Mesenchymal stem cell (in vitro differentiated cells and primary cell): ENCODE results near the gene SYTL3.

ENCODE experiments used
- DNase-seq: peaks from one replicate; pipeline ENCODE4 v3.0.0-alpha.2; 2013
- H2AFZ ChIP-seq: one replicate; pipeline ENCODE4 v1.6.1; 2013; ENCODE audit warnings: low read depth, mild to moderate bottlenecking, control low read depth, inconsistent platforms, low read length, moderate library complexity
- H2AK5ac ChIP-seq: 2 replicates; pipeline ENCODE4 v1.6.1; 2013; ENCODE audit warnings: low read length, moderate library complexity, mild to moderate bottlenecking, inconsistent platforms; ENCODE audit not compliant: severe bottlenecking
- H2BK120ac ChIP-seq: one replicate; pipeline ENCODE4 v1.6.1; 2013; ENCODE audit warnings: low read depth, mild to moderate bottlenecking, inconsistent platforms, low read length, moderate library complexity
- H2BK12ac ChIP-seq, 2 experiments: one replicate each; pipeline ENCODE4 v1.6.1; 2013; ENCODE audit warnings: inconsistent platforms in 2 of 2, low read length in 2 of 2, mild to moderate bottlenecking in 2 of 2, moderate library complexity in 2 of 2, control low read depth in 1 of 2
- H2BK15ac ChIP-seq: one replicate; pipeline ENCODE4 v1.6.1; 2013; ENCODE audit warnings: mild to moderate bottlenecking, low read depth, inconsistent platforms; ENCODE audit not compliant: poor library complexity, severe bottlenecking
- H2BK5ac ChIP-seq: 2 replicates; pipeline ENCODE4 v1.6.1; 2013; ENCODE audit warnings: low read depth, mild to moderate bottlenecking, low read length, control low read depth, inconsistent platforms; ENCODE audit not compliant: poor library complexity, severe bottlenecking
- H3K14ac ChIP-seq, 2 experiments: one replicate each; pipeline ENCODE4 v1.6.1; 2013; ENCODE audit warnings: inconsistent platforms in 2 of 2, low read length in 2 of 2, control low read depth in 1 of 2, mild to moderate bottlenecking in 1 of 2, moderate library complexity in 1 of 2
- H3K18ac ChIP-seq, 2 experiments: one replicate each; pipeline ENCODE4 v1.6.1; 2013; ENCODE audit warnings: inconsistent platforms in 2 of 2, low read length in 2 of 2, control low read depth in 1 of 2, low read depth in 1 of 2, mild to moderate bottlenecking in 1 of 2
- H3K23ac ChIP-seq, 2 experiments: one replicate each; pipeline ENCODE4 v1.6.1; 2013; ENCODE audit warnings: inconsistent platforms in 2 of 2, low read length in 2 of 2, mild to moderate bottlenecking in 2 of 2, moderate library complexity in 2 of 2, control low read depth in 1 of 2
- H3K27ac ChIP-seq: 2 replicates; pipeline ENCODE4 v1.5.1; 2013; ENCODE audit warnings: mild to moderate bottlenecking, moderate library complexity, low read length, control low read depth, inconsistent platforms; ENCODE audit not compliant: poor library complexity, severe bottlenecking
- H3K27me3 ChIP-seq, 2 experiments: 2 replicates each; pipeline versions ENCODE4 v1.6.1 to v1.7.0; 2013; ENCODE audit warnings: low read length in 2 of 2, mild to moderate bottlenecking in 2 of 2, moderate library complexity in 2 of 2, control low read depth in 1 of 2, inconsistent platforms in 1 of 2; ENCODE audit not compliant: control insufficient read depth in 1 of 2, insufficient read depth in 1 of 2
- H3K36me3 ChIP-seq, 2 experiments: 2 replicates each; pipeline versions ENCODE4 v1.6.1 to v1.7.0; 2013; ENCODE audit warnings: low read length in 2 of 2, control low read depth in 1 of 2, inconsistent platforms in 1 of 2, low read depth in 1 of 2, mild to moderate bottlenecking in 1 of 2; ENCODE audit not compliant: insufficient read depth in 2 of 2, control insufficient read depth in 1 of 2
- H3K4ac ChIP-seq, 2 experiments: one replicate each; pipeline ENCODE4 v1.6.1; 2013; ENCODE audit warnings: inconsistent platforms in 2 of 2, low read length in 2 of 2, mild to moderate bottlenecking in 2 of 2, moderate library complexity in 2 of 2, control low read depth in 1 of 2, low read depth in 1 of 2
- H3K4me1 ChIP-seq: 2 replicates; pipeline ENCODE4 v1.6.1; 2013; ENCODE audit warnings: low read depth, low read length, control low read depth; ENCODE audit not compliant: control insufficient read depth, insufficient read depth
- H3K4me2 ChIP-seq: 2 replicates; pipeline ENCODE4 v1.6.1; 2013; ENCODE audit warnings: low read length, mild to moderate bottlenecking, inconsistent platforms; ENCODE audit not compliant: poor library complexity, severe bottlenecking
- H3K4me3 ChIP-seq, 2 experiments: 2 replicates each; pipeline versions ENCODE4 v1.5.1 to v1.7.0; 2013; ENCODE audit warnings: low read length in 2 of 2, mild to moderate bottlenecking in 2 of 2, control low read depth in 1 of 2, low read depth in 1 of 2; ENCODE audit not compliant: insufficient read depth in 1 of 2
- H3K79me1 ChIP-seq: replicated peaks from 2 replicates; pipeline ENCODE4 v1.6.1; 2013; ENCODE audit warnings: mild to moderate bottlenecking, control low read depth, low read length, inconsistent platforms; ENCODE audit not compliant: poor library complexity, severe bottlenecking
- H3K9ac ChIP-seq: 2 replicates; pipeline ENCODE4 v1.7.0; 2013; ENCODE audit warnings: mild to moderate bottlenecking, low read length, moderate library complexity
- H3K9me3 ChIP-seq: 2 replicates; pipeline ENCODE4 v1.7.0; 2013; ENCODE audit warnings: mild to moderate bottlenecking, low read length; ENCODE audit not compliant: control insufficient read depth
- H4K8ac ChIP-seq: one replicate; pipeline ENCODE4 v1.6.1; 2013; ENCODE audit warnings: inconsistent platforms, mild to moderate bottlenecking, low read length, moderate library complexity
- H4K91ac ChIP-seq: one replicate; pipeline ENCODE4 v1.6.1; 2013; ENCODE audit warnings: mild to moderate bottlenecking, low read length, inconsistent platforms
- WGBS: methylation state at CpG from one replicate; pipeline ENCODE4 v1.1.7; 2013; ENCODE audit warnings: mixed read lengths; 5-methylcytosine and 5-hydroxymethylcytosine counted together

SYTL3 gene

GRCh38 chr6:158660333-158660754, 10.5 kb downstream of the SYTL3 start:
- no peaks in the 10 kb centered on the region for H3K79me1 ChIP-seq
- H3K9ac ChIP-seq, result no peak overlapping the region
- H3K27ac ChIP-seq, result no peak overlapping the region
- peaks cover 0 to 3% of the 10 kb centered on the region in 2 experiments for H3K36me3 ChIP-seq
- no peak overlapping the region for H2BK120ac ChIP-seq
- no peak overlapping the region for H2AFZ ChIP-seq
- peak overlapping the region in 1 of 2 experiments; percentile 43 for H2BK12ac ChIP-seq
- H3K18ac ChIP-seq, result no peak overlapping the region
- H4K8ac ChIP-seq, result no peak overlapping the region
- H2BK5ac ChIP-seq, result no peak overlapping the region
- H3K27me3 ChIP-seq, result peaks cover 0 to 5% of the 10 kb centered on the region in 2 experiments
- peak overlapping the region in 1 of 2 experiments; percentile 37 for H3K14ac ChIP-seq
- H2BK15ac ChIP-seq, result no peak overlapping the region
- H3K23ac ChIP-seq, result no peak overlapping the region
- DNase-seq, result no peak
- no peak overlapping the region for H3K4me3 ChIP-seq
- 34% methylated on average over 10 of the region's 10 CpGs for WGBS
- H3K4me2 ChIP-seq, result no peak overlapping the region
- H3K4ac ChIP-seq, result no peak overlapping the region
- peaks cover 9% of the 10 kb centered on the region for H3K4me1 ChIP-seq
- no peak overlapping the region for H4K91ac ChIP-seq
- H3K9me3 ChIP-seq, result no peaks in the 10 kb centered on the region
- no peak overlapping the region for H2AK5ac ChIP-seq

- Histone ChIP-seq H3K27ac (no peak overlapping the region), H2BK12ac (no peak overlapping the region), H2BK15ac (no peak overlapping the region), H3K4me2 (no peak overlapping the region), H4K91ac (no peak overlapping the region), H2BK120ac (no peak overlapping the region), H3K14ac (no peak overlapping the region), H3K9me3 (no peaks in the 10 kb centered on the region), H3K4me3 (no peak overlapping the region), H3K4ac (no peak overlapping the region), H2AK5ac (no peak overlapping the region), H3K36me3 (peaks cover 0 to 5% of the 10 kb centered on the region in 2 experiments), H3K18ac (no peak overlapping the region), H2AFZ (no peak overlapping the region), H2BK5ac (no peak overlapping the region), H3K9ac (no peak overlapping the region), H3K4me1 (peaks cover under 1% of the 10 kb centered on the region), H3K79me1 (no peaks in the 10 kb centered on the region), H4K8ac (peak overlapping the region; percentile 37), H3K27me3 (peaks cover 0 to 6% of the 10 kb centered on the region in 2 experiments), H3K23ac (no peak overlapping the region)
- no peak for DNase-seq
- 99% methylated on average over 3 of the region's 3 CpGs for WGBS
Measured at GRCh38 chr6:158661156-158661685, 11.4 kb downstream of the SYTL3 start.

- Histone ChIP-seq H2BK120ac (no peak overlapping the region), H2BK5ac (no peak overlapping the region), H3K4me1 (peaks cover 1% of the 10 kb centered on the region), H3K27ac (no peak overlapping the region), H3K4me3 (peak overlapping the region in 1 of 2 experiments; percentile 41), H3K9me3 (no peaks in the 10 kb centered on the region), H3K4ac (no peak overlapping the region), H3K18ac (no peak overlapping the region), H3K36me3 (peaks cover 0 to 5% of the 10 kb centered on the region in 2 experiments), H3K23ac (no peak overlapping the region), H2BK15ac (no peak overlapping the region), H3K4me2 (no peak overlapping the region), H4K91ac (no peak overlapping the region), H3K27me3 (peaks cover 0 to 6% of the 10 kb centered on the region in 2 experiments), H3K14ac (no peak overlapping the region), H2AFZ (no peak overlapping the region), H2BK12ac (no peak overlapping the region), H3K79me1 (no peaks in the 10 kb centered on the region), H3K9ac (peak overlapping the region; percentile 35), H4K8ac (no peak overlapping the region), H2AK5ac (no peak overlapping the region)
- no peak for DNase-seq
- WGBS, result 100% methylated on average over 3 of the region's 3 CpGs
Measured at GRCh38 chr6:158662607-158662953, 12.7 kb downstream of the SYTL3 start.

GRCh38 chr6:158662954-158663624, 13.2 kb downstream of the SYTL3 start:
- H2BK5ac ChIP-seq, result no peak overlapping the region
- peak overlapping the region; percentile 35 for H3K9ac ChIP-seq
- no peak overlapping the region for H2AK5ac ChIP-seq
- H4K8ac ChIP-seq, result no peak overlapping the region
- H3K27ac ChIP-seq, result no peak overlapping the region
- peaks cover 1% of the 10 kb centered on the region for H3K4me1 ChIP-seq
- H3K18ac ChIP-seq, result no peak overlapping the region
- H3K4me2 ChIP-seq, result no peak overlapping the region
- no peak overlapping the region for H3K23ac ChIP-seq
- H3K14ac ChIP-seq, result no peak overlapping the region
- H3K79me1 ChIP-seq, result no peaks in the 10 kb centered on the region
- H3K9me3 ChIP-seq, result no peaks in the 10 kb centered on the region
- no peak overlapping the region for H2AFZ ChIP-seq
- no peak overlapping the region for H2BK15ac ChIP-seq
- peaks cover 0 to 6% of the 10 kb centered on the region in 2 experiments for H3K27me3 ChIP-seq
- 81% methylated on average over 27 of the region's 27 CpGs for WGBS
- H3K36me3 ChIP-seq, result peaks cover 0 to 5% of the 10 kb centered on the region in 2 experiments
- H3K4me3 ChIP-seq, result peak overlapping the region in 1 of 2 experiments; percentile 41
- H3K4ac ChIP-seq, result no peak overlapping the region
- H2BK120ac ChIP-seq, result no peak overlapping the region
- H4K91ac ChIP-seq, result no peak overlapping the region
- H2BK12ac ChIP-seq, result no peak overlapping the region
- DNase-seq, result no peak
